ENCODE results near the gene WDR20.
"Not testable (repeated sequence)": the region's sequence is repeated elsewhere in the genome, so short reads cannot be mapped to it uniquely, and the experiment has no call there.

The WDR20 gene

DNA sequence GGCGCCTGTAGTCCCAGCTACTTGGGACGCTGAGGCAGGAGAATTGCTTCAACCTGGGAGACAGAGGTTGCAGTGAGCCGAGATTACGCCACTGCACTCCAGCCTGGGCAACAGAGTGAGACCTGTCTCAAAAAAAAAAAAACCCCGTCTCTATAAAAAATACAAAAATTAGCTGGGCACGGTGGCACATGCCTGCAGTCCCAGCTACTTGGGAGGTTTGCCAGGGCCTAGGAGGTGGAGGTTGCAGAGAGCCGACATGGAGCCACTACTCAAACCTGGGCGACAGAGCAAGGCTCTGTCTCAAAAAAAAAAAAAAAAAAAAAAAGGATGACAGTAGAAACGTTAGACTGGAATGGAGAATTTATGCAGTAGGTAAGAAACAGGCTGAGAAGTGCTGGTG is 5.7 kb upstream of the WDR20 start:
- not testable (repeated sequence) for DNase-seq

DNA sequence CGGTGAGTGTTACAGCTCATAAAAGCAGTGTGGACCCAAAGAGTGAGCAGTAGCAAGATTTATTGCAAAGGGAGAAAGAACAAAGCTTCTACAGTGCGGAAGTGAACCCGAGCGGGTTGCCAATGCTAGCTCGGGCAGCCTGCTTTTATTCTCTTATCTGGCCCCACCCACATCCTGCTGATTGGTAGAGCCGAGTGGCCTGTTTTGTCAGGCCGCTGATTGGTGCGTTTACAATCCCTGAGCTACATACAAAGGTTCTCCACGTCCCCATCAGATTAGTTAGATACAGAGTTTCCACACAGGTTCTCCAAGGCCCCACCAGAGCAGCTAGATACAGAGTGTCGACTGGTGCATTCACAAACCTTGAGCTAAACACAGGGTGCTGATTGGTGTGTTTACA is 5.0 kb upstream of the WDR20 start:
- not testable (repeated sequence) for DNase-seq

- DNase-seq = not testable (repeated sequence)
Measured at GRCh38 chr14:102135456-102135855, 4.2 kb upstream of the WDR20 start.

DNA sequence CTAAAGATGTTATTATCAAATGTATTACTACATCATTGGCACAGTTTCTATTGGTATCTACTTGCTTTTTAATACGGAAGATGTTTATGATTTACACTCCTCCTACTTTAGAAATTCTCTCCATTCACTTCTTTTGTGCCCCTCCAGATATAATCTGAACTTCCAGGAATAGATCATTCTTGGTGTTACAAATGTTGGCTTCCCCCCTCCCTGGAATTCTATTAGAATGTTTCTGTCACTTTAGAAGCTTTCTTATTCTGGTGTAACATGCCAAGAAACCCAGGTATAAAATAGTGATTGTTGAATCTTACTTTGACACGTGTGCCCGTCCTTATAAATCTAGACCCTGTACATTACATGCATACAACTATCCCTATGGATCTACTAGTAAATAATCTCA is 1.2 kb upstream of the WDR20 start:
- no peak for DNase-seq

DNA sequence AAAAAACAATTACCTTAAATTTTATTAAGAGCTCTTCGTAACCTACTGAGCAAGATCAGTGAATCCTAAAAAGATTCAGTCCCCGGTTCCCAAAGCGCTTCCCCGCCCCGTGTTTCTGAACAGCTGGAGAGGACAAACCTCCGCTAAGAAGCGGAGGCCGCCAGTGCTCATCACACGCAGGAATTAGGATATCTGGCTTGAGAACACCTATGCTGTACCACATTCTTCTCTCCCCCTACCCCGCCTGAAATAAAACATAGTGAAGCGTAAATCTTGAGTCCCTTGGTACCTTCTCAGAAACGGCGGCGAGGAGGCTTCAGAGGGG is 774 bp upstream of the WDR20 start:
- DNase-seq = no peak

DNA sequence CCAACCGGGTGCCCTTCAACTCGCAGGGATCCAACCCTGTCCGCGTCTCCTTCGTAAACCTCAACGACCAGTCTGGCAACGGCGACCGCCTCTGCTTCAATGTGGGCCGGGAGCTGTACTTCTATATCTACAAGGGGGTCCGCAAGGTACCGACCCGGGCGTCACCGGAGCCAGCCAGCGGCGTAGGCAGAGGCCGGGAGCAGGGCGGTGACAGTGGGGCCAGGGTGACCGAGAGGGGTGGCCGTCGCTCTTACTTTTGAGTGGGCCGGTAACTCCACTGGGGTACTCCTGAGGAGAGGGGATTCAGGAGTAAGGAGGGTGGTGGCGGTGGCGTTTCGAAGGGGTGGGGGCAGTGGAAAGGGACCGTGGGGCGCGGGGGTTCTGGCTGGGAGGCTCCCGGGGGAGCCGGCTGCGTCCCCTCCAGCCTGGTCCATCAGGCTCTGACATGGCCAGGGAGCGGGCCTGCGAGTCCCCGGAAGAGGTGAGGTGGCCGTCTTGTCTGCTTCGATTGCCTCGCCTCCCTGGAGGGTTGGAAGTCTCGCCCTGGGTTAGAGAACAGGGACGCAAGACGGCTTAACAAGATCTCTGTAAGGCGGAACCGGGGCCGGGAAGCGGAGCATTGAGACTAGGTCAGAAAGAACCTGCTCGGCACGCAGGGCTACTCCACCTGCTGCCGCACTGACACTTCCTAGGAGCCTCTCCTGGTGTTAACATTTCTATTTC is 491 bp downstream of the WDR20 start:
- no peak for DNase-seq

- DNase-seq = no peak
Measured at GRCh38 chr14:102140750-102141145, 1.1 kb downstream of the WDR20 start.

- DNase-seq = no peak
Measured at GRCh38 chr14:102141797-102142196, 2.1 kb downstream of the WDR20 start.

DNA sequence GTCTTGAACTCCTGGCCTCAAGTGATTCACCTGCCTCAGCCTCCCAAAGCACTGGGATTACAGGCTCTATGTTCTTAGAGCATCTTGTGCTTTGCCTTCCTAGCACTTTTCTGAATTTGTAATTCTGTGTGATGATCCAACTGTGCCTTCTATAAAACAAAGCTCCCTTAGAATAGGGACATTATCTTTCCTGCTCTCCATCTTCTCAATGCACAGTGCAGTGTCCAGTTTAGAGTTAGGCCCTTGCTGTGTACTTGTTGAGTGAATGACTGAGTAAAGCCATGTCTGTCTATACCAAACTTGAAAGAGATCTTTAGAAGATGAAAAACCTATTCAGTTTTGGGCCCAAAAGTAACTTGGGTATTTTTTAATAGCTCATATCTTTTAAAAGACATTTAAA is 5.2 kb downstream of the WDR20 start:
- no peak for DNase-seq

DNA sequence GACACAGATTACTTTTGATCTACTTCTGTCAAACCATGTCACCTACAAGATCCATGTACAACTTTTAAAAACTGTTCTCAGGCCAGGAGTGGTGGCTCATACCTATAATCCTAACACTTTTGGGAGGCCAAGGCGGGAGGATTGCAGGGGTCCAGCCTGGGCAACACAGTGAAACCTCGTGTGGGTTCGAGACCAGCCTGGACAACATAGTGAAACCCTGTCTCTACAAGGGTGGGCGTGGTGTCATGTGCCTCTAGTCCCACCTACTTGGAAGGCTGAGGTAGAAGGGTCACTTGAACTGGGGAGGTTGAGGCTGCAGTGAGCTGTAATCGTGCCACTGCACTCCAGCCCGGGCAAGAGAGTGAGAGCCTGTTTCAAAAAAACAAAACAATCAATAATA is 5.7 kb downstream of the WDR20 start:
- DNase-seq = no peak

GRCh38 chr14:102146423-102146822 is 6.7 kb downstream of the WDR20 start:
- DNase-seq = no peak

- DNase-seq = no peak
Measured at GRCh38 chr14:102150083-102150482, 10.4 kb downstream of the WDR20 start.

DNA sequence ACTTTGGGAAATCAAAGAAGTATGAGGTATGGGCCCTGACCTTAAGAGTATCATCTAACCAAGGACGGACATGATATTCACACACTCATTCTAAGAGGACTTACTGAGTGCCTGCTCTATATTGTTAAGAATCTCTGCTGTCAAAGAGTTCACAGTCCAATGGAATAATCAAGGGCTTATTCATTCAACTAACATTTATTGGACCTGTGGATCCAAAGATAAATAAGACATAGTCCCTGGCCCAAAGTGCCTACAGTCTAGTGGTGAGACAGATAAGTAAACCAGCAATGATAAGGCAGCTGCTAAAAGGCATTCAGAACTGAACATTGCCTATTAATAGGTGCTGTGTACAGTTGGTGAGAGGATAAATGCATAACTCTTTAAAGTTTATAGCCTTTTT is 11.0 kb downstream of the WDR20 start:
- DNase-seq = no peak

DNA sequence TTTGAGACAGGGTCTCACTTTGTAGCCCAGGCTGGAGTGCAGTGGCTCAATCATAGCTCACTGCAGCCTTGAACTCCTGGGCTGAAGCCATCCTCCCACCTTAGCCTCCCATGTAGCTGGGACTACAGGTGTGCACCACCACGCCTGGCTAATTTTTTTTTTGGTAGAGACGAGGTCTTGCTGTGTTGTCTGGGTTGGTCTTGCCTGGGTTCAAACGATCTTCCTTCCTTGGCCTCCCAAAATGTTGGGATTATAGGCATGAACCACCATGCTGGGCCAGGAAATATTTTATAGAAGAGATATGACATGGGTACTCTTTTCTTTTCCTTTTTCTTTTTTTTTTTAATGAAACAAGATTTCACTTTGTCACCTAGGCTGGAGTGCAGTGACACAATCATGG is 11.7 kb downstream of the WDR20 start:
- DNase-seq = not testable (repeated sequence)

- DNase-seq = no peak
Measured at GRCh38 chr14:102154121-102154520, 14.4 kb downstream of the WDR20 start.

GRCh38 chr14:102154821-102155549 is 15.3 kb downstream of the WDR20 start:
- DNase-seq = no peak

DNA sequence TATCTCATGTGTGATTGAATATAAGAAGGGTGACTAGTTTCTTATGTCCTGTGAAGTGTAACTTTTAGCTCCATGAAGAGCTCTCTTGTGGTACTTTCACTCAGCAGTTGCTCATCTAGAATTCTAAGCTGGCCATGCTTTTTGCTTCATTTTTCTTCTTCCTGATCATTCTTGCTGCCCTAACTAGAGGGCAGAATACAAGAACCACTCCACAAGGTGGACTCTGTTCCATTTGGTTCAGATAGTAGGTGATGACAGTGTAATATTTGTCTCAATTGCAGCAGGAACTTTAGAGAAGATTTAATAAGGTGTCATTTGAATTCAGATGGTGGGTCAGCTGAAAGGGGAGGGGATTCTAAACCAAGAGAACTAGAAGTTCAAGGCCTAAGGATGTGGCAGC is 17.6 kb downstream of the WDR20 start:
- no peak for DNase-seq

- no peak for DNase-seq
Measured at GRCh38 chr14:102158797-102159196, 19.1 kb downstream of the WDR20 start.

DNA sequence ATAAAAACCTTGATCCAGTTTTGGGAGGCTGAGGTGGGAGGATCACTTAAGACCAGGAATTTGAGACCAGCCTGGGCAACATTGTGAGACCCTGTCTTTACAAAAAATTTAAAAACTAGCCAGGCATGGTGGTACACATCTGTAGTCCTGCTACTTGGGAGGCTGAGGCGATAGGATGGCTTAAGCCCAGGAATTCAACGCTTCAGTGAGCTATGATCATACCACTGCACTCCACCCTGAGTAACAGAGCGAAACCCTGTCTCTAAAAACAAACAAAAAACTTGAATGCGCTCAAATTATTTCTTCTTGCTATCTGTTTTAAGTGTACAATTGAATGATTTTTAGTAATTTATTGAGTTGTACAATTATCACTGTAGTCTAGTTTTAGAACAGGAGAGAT is 20.1 kb downstream of the WDR20 start:
- no peak for DNase-seq

DNA sequence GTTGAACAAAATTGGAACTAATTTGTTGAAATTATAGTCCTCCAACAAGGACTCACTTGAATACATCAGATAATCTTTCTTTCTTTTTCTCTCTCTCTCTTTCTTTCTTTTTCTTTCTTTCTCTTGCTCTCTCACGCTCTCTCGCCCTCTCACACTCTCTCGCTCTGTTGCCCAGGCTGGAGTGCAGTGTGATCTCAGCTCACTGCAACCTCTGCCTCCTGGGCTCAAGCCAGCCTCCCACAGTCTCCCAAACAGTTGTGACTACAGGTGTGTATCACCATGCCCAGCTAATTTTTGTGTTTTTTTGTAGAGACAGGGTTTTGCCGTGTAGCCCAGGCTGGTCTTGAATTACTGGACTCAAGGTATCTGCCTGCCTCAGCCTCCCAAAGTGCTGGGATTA is 22.8 kb downstream of the WDR20 start:
- no peak for DNase-seq

- no peak for DNase-seq
Measured at GRCh38 chr14:102164241-102164641, 24.5 kb downstream of the WDR20 start.

- DNase-seq = no peak
Measured at GRCh38 chr14:102164965-102165364, 25.3 kb downstream of the WDR20 start.

DNA sequence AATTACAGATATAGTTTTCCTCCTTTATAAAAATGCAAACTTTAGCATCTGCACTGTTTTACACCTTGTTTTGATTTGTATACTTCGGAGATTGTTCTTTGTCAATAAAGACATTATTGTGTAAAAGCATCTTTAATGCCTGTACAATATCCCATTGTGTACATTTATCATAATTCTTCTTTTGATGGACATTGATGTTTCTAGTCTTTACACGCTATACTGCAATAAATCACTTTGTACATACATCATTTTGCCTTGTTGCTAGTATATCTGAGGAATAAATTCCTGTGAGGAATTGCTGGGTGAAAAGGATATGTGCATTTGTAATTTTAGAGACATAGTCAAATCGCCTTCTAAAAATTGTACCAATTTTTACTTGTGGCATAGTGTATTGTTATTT is 30.4 kb downstream of the WDR20 start:
- no peak for DNase-seq

DNA sequence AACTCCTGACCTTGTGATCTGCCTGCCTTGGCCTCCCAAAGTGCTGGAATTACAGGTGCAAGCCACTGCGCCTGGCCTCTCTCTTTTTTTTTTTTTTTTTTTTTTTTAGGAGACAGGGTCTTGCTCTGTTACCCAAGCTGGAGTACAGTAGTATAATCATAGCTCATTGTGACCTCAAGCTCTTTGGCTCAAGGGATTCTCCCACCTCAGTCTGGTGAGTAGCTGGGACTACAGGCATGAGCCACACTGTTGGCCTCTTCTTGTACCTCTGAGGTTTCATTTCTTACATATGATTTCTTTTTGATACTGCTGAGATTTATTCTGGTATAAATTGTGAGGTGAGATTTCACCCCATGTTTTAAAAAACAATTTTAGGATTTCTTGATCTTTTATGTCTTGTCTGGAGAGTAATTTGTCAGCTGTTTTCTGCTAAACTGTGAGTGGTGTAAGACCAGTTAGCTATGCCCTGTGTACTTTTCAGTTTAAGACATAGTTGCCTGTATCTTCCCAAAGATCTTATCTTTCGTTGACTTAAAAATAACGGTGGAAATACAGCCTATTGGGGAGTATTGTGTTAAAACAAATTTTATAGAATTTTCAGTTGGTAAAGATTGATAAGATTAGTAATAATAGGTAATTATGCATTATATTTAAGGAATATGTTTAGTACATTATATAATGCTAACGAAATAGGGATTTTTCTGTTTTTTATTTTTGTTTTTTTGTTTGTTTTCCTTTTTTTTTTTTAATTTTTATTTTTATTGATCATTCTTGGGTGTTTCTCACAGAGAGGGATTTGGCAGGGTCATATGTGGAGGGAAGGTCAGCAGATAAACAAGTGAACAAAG is 31.7 kb downstream of the WDR20 start:
- no peak for DNase-seq

Data from DMS153 (cell line).